ENCODE data around the gene CCR9. TPM values are rescaled to one million over a fixed set of nuclear protein-coding genes. Genes with fewer than 3 reads are reported as not detected.

The CCR9 gene
- total RNA-seq, 1 donor from 2014 or later: not detected

DNA sequence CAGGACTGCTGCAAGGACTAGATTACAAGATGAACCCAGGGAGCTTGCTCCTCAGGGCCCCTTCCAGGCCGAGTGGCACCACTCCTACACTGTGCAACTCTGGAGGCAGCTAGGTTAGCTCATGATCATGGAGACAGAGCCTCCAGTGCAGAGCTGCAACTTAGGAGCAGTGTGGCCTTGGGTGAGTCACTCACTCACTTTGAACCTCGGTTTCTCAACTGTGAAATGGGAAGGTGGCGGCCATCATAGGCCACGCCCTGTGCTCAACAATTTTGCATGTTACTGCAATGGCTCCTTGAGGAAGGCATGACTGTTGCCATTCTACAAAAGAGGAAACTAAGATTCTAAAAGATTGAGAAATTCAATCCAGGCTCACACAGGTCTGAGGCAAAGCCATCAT lies 45.8 kb downstream of the CCR9 start:
- peaks cover 2% of the 10 kb centered on the region for H3K9me3 Mint-ChIP-seq (ENCODE audit: unreplicated experiment)
- no peaks in the 10 kb centered on the region for H3K27me3 Mint-ChIP-seq (ENCODE audit: unreplicated experiment)
- no peak overlapping the region for H3K4me3 Mint-ChIP-seq (ENCODE audit: unreplicated experiment)
- no peaks in the 10 kb centered on the region for H3K36me3 Mint-ChIP-seq (ENCODE audit: unreplicated experiment)
- TF ChIP-seq, protein P1, sequence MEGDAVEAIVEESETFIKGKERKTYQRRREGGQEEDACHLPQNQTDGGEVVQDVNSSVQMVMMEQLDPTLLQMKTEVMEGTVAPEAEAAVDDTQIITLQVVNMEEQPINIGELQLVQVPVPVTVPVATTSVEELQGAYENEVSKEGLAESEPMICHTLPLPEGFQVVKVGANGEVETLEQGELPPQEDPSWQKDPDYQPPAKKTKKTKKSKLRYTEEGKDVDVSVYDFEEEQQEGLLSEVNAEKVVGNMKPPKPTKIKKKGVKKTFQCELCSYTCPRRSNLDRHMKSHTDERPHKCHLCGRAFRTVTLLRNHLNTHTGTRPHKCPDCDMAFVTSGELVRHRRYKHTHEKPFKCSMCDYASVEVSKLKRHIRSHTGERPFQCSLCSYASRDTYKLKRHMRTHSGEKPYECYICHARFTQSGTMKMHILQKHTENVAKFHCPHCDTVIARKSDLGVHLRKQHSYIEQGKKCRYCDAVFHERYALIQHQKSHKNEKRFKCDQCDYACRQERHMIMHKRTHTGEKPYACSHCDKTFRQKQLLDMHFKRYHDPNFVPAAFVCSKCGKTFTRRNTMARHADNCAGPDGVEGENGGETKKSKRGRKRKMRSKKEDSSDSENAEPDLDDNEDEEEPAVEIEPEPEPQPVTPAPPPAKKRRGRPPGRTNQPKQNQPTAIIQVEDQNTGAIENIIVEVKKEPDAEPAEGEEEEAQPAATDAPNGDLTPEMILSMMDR (IDR thresholded peaks at IDR 0.05; ENCODE audit: partially characterized antibody, unreplicated experiment): no peak
- no peak overlapping the region for H3K27ac Mint-ChIP-seq (ENCODE audit: unreplicated experiment)
- no peak for DNase-seq
- H3K4me1 Mint-ChIP-seq (ENCODE audit: low read depth, unreplicated experiment): peaks cover 4% of the 10 kb centered on the region

DNA sequence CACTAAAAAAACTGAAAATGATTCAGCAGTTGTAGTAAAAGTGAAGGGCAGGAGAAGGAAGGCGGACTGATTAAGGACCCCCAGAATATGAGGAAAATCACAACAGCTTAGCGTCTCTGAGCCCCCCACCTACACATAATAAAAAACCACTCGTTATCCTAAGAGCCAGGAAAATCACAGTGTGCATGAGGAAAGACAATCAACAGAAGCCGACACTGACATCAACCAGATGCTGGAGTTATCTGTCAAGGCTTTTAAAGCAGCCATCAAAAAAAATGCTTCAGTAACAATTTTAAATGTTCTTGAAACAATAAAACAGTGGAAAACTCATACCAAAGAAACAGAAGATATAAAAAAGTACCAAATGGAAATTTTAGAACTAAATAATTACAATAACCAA lies 47.2 kb downstream of the CCR9 start:
- Mint-ChIP-seq H3K4me3 (ENCODE audit: unreplicated experiment) (no peak overlapping the region), H3K4me1 (ENCODE audit: low read depth, unreplicated experiment) (peaks cover 4% of the 10 kb centered on the region), H3K27ac (ENCODE audit: unreplicated experiment) (no peak overlapping the region), H3K36me3 (ENCODE audit: unreplicated experiment) (no peaks in the 10 kb centered on the region), H3K9me3 (ENCODE audit: unreplicated experiment) (peaks cover 2% of the 10 kb centered on the region), H3K27me3 (ENCODE audit: unreplicated experiment) (peaks cover 2% of the 10 kb centered on the region)
- TF ChIP-seq, protein P1 (IDR thresholded peaks at IDR 0.05; ENCODE audit: partially characterized antibody, unreplicated experiment): no peak
- DNase-seq: no peak

DNA sequence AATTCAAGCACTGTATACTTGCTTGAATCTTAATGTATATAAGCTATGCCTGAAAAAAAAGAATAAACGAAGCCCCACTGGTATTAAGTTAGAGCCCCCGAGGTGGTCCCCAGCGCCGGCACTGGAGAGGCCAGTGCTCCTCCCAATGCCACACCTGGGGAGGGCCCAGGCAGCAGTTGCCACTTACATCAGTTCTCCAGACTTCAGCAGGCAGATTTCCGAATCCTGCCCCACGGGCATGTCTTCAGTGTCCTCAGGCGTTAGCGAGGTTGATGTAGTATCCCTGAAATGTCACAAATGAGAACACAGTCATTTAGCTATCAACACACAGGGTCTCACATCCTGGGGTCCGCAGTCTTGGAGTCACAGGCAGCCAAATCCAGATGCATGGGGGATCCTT lies 49.9 kb downstream of the CCR9 start:
- no peaks in the 10 kb centered on the region for H3K9me3 Mint-ChIP-seq (ENCODE audit: unreplicated experiment)
- H3K27me3 Mint-ChIP-seq (ENCODE audit: unreplicated experiment): peaks cover 2% of the 10 kb centered on the region
- TF ChIP-seq, protein P1 (IDR thresholded peaks at IDR 0.05; ENCODE audit: partially characterized antibody, unreplicated experiment): no peak
- no peak overlapping the region for H3K27ac Mint-ChIP-seq (ENCODE audit: unreplicated experiment)
- H3K36me3 Mint-ChIP-seq (ENCODE audit: unreplicated experiment): no peaks in the 10 kb centered on the region
- H3K4me1 Mint-ChIP-seq (ENCODE audit: low read depth, unreplicated experiment): peaks cover 10% of the 10 kb centered on the region
- H3K4me3 Mint-ChIP-seq (ENCODE audit: unreplicated experiment): no peak overlapping the region
- no peak for DNase-seq

DNA sequence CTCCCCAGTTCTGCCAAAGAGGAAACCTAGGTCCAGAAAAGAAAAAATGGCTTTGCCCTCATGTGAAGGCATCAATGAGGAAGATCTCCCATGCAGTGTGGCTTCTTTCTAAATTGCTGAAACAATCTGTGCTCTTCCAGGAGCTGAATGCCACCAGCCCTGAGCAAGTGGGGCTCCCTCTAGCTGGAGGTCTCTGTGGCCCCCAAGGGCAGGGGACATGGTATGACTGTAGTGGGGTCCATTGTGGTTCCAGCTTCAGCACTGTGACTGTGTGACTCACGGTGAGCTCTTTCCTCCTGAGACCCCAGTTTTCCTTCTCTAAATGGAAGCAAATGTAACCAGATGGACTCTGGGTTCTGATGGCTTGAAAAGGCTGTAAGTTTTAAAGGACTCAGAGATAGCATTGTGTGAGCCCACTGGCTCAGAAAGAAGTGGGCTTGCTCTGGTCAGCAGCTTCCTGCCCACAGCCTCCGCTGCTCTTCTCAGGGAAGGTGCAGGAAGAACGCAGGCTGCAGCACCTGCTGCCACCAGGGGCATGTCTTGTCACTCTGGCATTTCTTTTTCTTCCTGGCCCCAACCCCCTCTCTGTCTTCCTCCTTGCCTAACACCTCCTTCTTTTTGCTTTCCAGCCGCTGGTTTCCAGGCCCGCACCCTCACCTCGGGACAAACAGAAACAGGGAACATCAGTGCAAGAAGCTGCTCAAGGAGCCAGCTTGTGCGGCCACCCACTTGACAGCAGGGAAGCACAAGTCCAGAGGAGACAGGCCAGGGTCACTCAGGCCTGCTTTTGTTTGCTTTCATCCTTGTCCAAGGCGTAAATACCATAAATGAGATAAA lies 51.1 kb downstream of the CCR9 start:
- TF ChIP-seq, protein P1 (IDR thresholded peaks at IDR 0.05; ENCODE audit: partially characterized antibody, unreplicated experiment): no peak
- Mint-ChIP-seq H3K27me3 (ENCODE audit: unreplicated experiment) (peaks cover 2% of the 10 kb centered on the region), H3K36me3 (ENCODE audit: unreplicated experiment) (no peaks in the 10 kb centered on the region), H3K27ac (ENCODE audit: unreplicated experiment) (no peak overlapping the region), H3K4me3 (ENCODE audit: unreplicated experiment) (no peak overlapping the region), H3K4me1 (ENCODE audit: low read depth, unreplicated experiment) (peaks cover 6% of the 10 kb centered on the region), H3K9me3 (ENCODE audit: unreplicated experiment) (no peaks in the 10 kb centered on the region)
- DNase-seq: no peak

DNA sequence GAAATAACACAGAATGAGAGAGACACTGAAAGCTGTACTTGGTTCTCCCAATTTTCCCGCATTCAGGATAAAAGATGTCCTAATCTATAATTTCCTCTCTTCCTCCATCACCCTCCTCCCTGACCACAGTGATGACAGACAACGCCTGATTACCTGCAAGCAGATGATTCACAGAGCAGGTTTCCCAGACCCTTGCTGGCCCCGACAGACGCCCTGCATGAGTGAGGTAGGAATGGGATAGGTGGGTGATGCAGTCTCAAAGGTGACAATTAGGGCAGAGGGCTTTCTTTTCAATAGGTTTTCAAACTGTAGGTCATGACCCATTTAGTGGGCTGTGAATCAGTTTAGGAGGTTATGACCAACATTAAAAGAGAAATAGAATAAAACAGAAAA lies 51.7 kb downstream of the CCR9 start:
- peaks cover 6% of the 10 kb centered on the region for H3K4me1 Mint-ChIP-seq (ENCODE audit: low read depth, unreplicated experiment)
- no peaks in the 10 kb centered on the region for H3K36me3 Mint-ChIP-seq (ENCODE audit: unreplicated experiment)
- H3K27me3 Mint-ChIP-seq (ENCODE audit: unreplicated experiment): peaks cover 2% of the 10 kb centered on the region
- H3K27ac Mint-ChIP-seq (ENCODE audit: unreplicated experiment): no peak overlapping the region
- TF ChIP-seq, protein P1 (IDR thresholded peaks at IDR 0.05; ENCODE audit: partially characterized antibody, unreplicated experiment): no peak
- no peaks in the 10 kb centered on the region for H3K9me3 Mint-ChIP-seq (ENCODE audit: unreplicated experiment)
- DNase-seq: no peak
- H3K4me3 Mint-ChIP-seq (ENCODE audit: unreplicated experiment): no peak overlapping the region

Data from glutamatergic neuron (in vitro differentiated cells).